HG02678 (cell line): ENCODE measurements around the gene CD248.
"Not testable (repeated sequence)": the region's sequence is repeated elsewhere in the genome, so short reads cannot be mapped to it uniquely, and the experiment has no call there.

ENCODE experiments used
- ATAC-seq: cut with Tn5 transposase; IDR thresholded peaks from one replicate; pipeline ENCODE4 v1.9.1; 2021; ENCODE audit warnings: mild to moderate bottlenecking, moderate library complexity; ENCODE audit not compliant: unreplicated experiment

Gene CD248

GRCh38 chr11:66314561-66315497 lies 2.0 kb downstream of the CD248 start:
- no peak for ATAC-seq

- no peak for ATAC-seq
These were observed 2.7 kb downstream of the CD248 start for GRCh38 chr11:66314186-66314501.

GRCh38 chr11:66313321-66314185 lies 3.3 kb downstream of the CD248 start:
- ATAC-seq: no peak

- ATAC-seq: peak; percentile 71
These were observed 4.1 kb downstream of the CD248 start for GRCh38 chr11:66312549-66313320.

GRCh38 chr11:66311965-66312548 lies 4.8 kb downstream of the CD248 start:
- peak; percentile 60 for ATAC-seq

GRCh38 chr11:66311470-66311964 lies 5.3 kb downstream of the CD248 start:
- no peak for ATAC-seq

GRCh38 chr11:66310803-66311440 lies 5.9 kb downstream of the CD248 start:
- ATAC-seq: not testable (repeated sequence)

- ATAC-seq: no peak
These were observed 6.5 kb downstream of the CD248 start for GRCh38 chr11:66310324-66310723.

- no peak for ATAC-seq
These were observed 7.4 kb downstream of the CD248 start for GRCh38 chr11:66309475-66309874.

- no peak for ATAC-seq
These were observed 14.2 kb downstream of the CD248 start for GRCh38 chr11:66302656-66303055.

GRCh38 chr11:66299186-66299585 lies 17.7 kb downstream of the CD248 start:
- no peak for ATAC-seq

- no peak for ATAC-seq
These were observed 19.2 kb downstream of the CD248 start for GRCh38 chr11:66297610-66298009.

GRCh38 chr11:66294626-66295620 lies 21.9 kb downstream of the CD248 start:
- no peak for ATAC-seq

GRCh38 chr11:66293777-66294625 lies 22.8 kb downstream of the CD248 start:
- ATAC-seq: no peak

- no peak for ATAC-seq
These were observed 23.5 kb downstream of the CD248 start for GRCh38 chr11:66293352-66293751.

GRCh38 chr11:66292543-66293332 lies 24.1 kb downstream of the CD248 start:
- no peak for ATAC-seq
